ENCODE measurements around the gene ANXA7.

ANXA7 gene

GRCh38 chr10:73408061-73408460 is 5.8 kb downstream of the ANXA7 start:
- TF ChIP-seq, protein P1, sequence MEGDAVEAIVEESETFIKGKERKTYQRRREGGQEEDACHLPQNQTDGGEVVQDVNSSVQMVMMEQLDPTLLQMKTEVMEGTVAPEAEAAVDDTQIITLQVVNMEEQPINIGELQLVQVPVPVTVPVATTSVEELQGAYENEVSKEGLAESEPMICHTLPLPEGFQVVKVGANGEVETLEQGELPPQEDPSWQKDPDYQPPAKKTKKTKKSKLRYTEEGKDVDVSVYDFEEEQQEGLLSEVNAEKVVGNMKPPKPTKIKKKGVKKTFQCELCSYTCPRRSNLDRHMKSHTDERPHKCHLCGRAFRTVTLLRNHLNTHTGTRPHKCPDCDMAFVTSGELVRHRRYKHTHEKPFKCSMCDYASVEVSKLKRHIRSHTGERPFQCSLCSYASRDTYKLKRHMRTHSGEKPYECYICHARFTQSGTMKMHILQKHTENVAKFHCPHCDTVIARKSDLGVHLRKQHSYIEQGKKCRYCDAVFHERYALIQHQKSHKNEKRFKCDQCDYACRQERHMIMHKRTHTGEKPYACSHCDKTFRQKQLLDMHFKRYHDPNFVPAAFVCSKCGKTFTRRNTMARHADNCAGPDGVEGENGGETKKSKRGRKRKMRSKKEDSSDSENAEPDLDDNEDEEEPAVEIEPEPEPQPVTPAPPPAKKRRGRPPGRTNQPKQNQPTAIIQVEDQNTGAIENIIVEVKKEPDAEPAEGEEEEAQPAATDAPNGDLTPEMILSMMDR (IDR thresholded peaks at IDR 0.05; ENCODE audit: low read depth, low read length), result no peak
- TF ChIP-seq MYC (IDR thresholded peaks at IDR 0.05; ENCODE audit: low read depth, low read length), result no peak
- TF ChIP-seq, protein P2, sequence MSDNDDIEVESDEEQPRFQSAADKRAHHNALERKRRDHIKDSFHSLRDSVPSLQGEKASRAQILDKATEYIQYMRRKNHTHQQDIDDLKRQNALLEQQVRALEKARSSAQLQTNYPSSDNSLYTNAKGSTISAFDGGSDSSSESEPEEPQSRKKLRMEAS (IDR thresholded peaks at IDR 0.05; ENCODE audit: low read depth, low read length), result no peak
- TF ChIP-seq POLR2A (IDR thresholded peaks at IDR 0.05; ENCODE audit: extremely low read depth, insufficient read length), result no peak
- no peak overlapping the region for H3K4me3 ChIP-seq (ENCODE audit: low read depth, low read length)
- peak; percentile 22 for DNase-seq (ENCODE audit: low read depth)

GRCh38 chr10:73407495-73407894 is 6.4 kb downstream of the ANXA7 start:
- H3K4me3 ChIP-seq (ENCODE audit: low read depth, low read length), result no peak overlapping the region
- TF ChIP-seq, protein P1 (IDR thresholded peaks at IDR 0.05; ENCODE audit: low read depth, low read length), result no peak
- TF ChIP-seq POLR2A (IDR thresholded peaks at IDR 0.05; ENCODE audit: extremely low read depth, insufficient read length), result no peak
- TF ChIP-seq, protein P2 (IDR thresholded peaks at IDR 0.05; ENCODE audit: low read depth, low read length), result no peak
- no peak for TF ChIP-seq MYC (IDR thresholded peaks at IDR 0.05; ENCODE audit: low read depth, low read length)

GRCh38 chr10:73406846-73407245 is 7.0 kb downstream of the ANXA7 start:
- no peak for DNase-seq (ENCODE audit: low read depth)
- H3K4me3 ChIP-seq (ENCODE audit: low read depth, low read length), result no peak overlapping the region
- TF ChIP-seq MYC (IDR thresholded peaks at IDR 0.05; ENCODE audit: low read depth, low read length) (no peak), POLR2A (IDR thresholded peaks at IDR 0.05; ENCODE audit: extremely low read depth, insufficient read length) (no peak)
- TF ChIP-seq, protein P1 (IDR thresholded peaks at IDR 0.05; ENCODE audit: low read depth, low read length), result no peak
- TF ChIP-seq, protein P2 (IDR thresholded peaks at IDR 0.05; ENCODE audit: low read depth, low read length), result no peak

More at GRCh38 chr10:73407495-73407894, 6.4 kb downstream of the ANXA7 start:
- no peak for DNase-seq (ENCODE audit: low read depth)

- TF ChIP-seq MYC (IDR thresholded peaks at IDR 0.05; ENCODE audit: low read depth, low read length) (no peak), POLR2A (IDR thresholded peaks at IDR 0.05; ENCODE audit: extremely low read depth, insufficient read length) (no peak)
- no peak overlapping the region for H3K4me3 ChIP-seq (ENCODE audit: low read depth, low read length)
Observed at GRCh38 chr10:73405556-73405955, 8.3 kb downstream of the ANXA7 start.

GRCh38 chr10:73404690-73405089 is 9.2 kb downstream of the ANXA7 start:
- no peak for DNase-seq (ENCODE audit: low read depth)
- TF ChIP-seq, protein P1 (IDR thresholded peaks at IDR 0.05; ENCODE audit: low read depth, low read length), result no peak
- TF ChIP-seq MYC (IDR thresholded peaks at IDR 0.05; ENCODE audit: low read depth, low read length) (no peak), POLR2A (IDR thresholded peaks at IDR 0.05; ENCODE audit: extremely low read depth, insufficient read length) (no peak)
- TF ChIP-seq, protein P2 (IDR thresholded peaks at IDR 0.05; ENCODE audit: low read depth, low read length), result no peak
- no peak overlapping the region for H3K4me3 ChIP-seq (ENCODE audit: low read depth, low read length)

More at GRCh38 chr10:73405556-73405955, 8.3 kb downstream of the ANXA7 start:
- no peak for DNase-seq (ENCODE audit: low read depth)

GRCh38 chr10:73401636-73402035 is 12.2 kb downstream of the ANXA7 start:
- TF ChIP-seq MYC (IDR thresholded peaks at IDR 0.05; ENCODE audit: low read depth, low read length), result no peak
- no peak for TF ChIP-seq POLR2A (IDR thresholded peaks at IDR 0.05; ENCODE audit: extremely low read depth, insufficient read length)
- TF ChIP-seq, protein P1 (IDR thresholded peaks at IDR 0.05; ENCODE audit: low read depth, low read length), result no peak
- TF ChIP-seq, protein P2 (IDR thresholded peaks at IDR 0.05; ENCODE audit: low read depth, low read length), result no peak
- no peak overlapping the region for H3K4me3 ChIP-seq (ENCODE audit: low read depth, low read length)
- DNase-seq (ENCODE audit: low read depth), result no peak
